Ishikawa (cell line): ENCODE data around the gene TLE5.

Experiments
- CEBPB ChIP-seq: IDR thresholded peaks from 2 replicates; pipeline ENCODE4 v1.6.1; 2012
- CREB1 ChIP-seq: IDR thresholded peaks from 2 replicates; pipeline ENCODE4 v1.6.1; 2012; ENCODE audit warnings: low read depth
- EGR1 ChIP-seq: IDR thresholded peaks from 2 replicates; pipeline ENCODE4 v1.6.1; 2012
- EP300 ChIP-seq: IDR thresholded peaks from 2 replicates; pipeline ENCODE4 v1.6.1; 2012; ENCODE audit warnings: borderline replicate concordance
- FOXM1 ChIP-seq: IDR thresholded peaks from 2 replicates; pipeline ENCODE4 v1.6.1; 2012; ENCODE audit warnings: low read depth, borderline replicate concordance
- MAX ChIP-seq: IDR thresholded peaks from 2 replicates; pipeline ENCODE4 v1.6.1; 2012
- NFIC ChIP-seq: IDR thresholded peaks from 2 replicates; pipeline ENCODE4 v1.6.1; 2012
- RAD21 ChIP-seq: IDR thresholded peaks from 2 replicates; pipeline ENCODE4 v1.6.1; 2012; ENCODE audit warnings: low read depth
- TAF1 ChIP-seq: IDR thresholded peaks from 2 replicates; pipeline ENCODE4 v1.6.1; 2012; ENCODE audit warnings: low read depth, mild to moderate bottlenecking
- TCF12 ChIP-seq: IDR thresholded peaks from 2 replicates; pipeline ENCODE4 v1.6.1; 2012; ENCODE audit warnings: low read depth
- TEAD4 ChIP-seq: IDR thresholded peaks from 2 replicates; pipeline ENCODE4 v1.6.1; 2012
- USF1 ChIP-seq: IDR thresholded peaks from 2 replicates; pipeline ENCODE4 v1.6.1; 2012
- YY1 ChIP-seq: IDR thresholded peaks from 2 replicates; pipeline ENCODE4 v1.6.1; 2012; ENCODE audit warnings: low read depth
- ZBTB7A ChIP-seq: IDR thresholded peaks from 2 replicates; pipeline ENCODE4 v1.6.1; 2012; ENCODE audit warnings: low read depth
- TF ChIP-seq, protein P1 (sequence below): IDR thresholded peaks from 2 replicates; pipeline ENCODE4 v1.6.1; 2012; ENCODE audit warnings: low read depth, mild to moderate bottlenecking

TLE5 gene

DNA sequence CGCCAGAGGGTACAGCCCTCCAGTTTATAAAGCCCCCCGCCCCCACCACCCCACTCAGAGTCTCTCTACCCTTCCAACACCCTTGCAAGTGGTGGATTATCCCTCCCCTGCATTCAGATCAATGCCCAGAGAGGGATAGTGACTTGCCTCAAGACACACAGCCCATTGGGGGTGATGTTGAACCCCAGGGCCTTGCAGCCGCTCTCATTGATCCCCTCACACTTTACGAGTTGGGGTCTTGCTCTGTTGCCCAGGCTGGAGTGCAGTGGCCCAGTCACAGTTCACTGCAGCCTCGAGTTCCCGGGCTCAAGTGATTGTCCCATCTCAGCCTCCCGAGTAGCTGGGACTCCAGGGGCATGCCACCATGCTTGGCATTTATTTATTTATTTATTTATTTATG is 44.4 kb downstream of the TLE5 start:
- no peak for TF ChIP-seq ZBTB7A
- TF ChIP-seq MAX: no peak
- no peak for TF ChIP-seq CEBPB
- TF ChIP-seq CREB1: no peak
- TF ChIP-seq RAD21: no peak
- TF ChIP-seq EP300: no peak
- TF ChIP-seq YY1: no peak
- no peak for TF ChIP-seq FOXM1
- TF ChIP-seq NFIC: no peak
- TF ChIP-seq TAF1: no peak
- TF ChIP-seq EGR1: no peak
- TF ChIP-seq, protein P1, sequence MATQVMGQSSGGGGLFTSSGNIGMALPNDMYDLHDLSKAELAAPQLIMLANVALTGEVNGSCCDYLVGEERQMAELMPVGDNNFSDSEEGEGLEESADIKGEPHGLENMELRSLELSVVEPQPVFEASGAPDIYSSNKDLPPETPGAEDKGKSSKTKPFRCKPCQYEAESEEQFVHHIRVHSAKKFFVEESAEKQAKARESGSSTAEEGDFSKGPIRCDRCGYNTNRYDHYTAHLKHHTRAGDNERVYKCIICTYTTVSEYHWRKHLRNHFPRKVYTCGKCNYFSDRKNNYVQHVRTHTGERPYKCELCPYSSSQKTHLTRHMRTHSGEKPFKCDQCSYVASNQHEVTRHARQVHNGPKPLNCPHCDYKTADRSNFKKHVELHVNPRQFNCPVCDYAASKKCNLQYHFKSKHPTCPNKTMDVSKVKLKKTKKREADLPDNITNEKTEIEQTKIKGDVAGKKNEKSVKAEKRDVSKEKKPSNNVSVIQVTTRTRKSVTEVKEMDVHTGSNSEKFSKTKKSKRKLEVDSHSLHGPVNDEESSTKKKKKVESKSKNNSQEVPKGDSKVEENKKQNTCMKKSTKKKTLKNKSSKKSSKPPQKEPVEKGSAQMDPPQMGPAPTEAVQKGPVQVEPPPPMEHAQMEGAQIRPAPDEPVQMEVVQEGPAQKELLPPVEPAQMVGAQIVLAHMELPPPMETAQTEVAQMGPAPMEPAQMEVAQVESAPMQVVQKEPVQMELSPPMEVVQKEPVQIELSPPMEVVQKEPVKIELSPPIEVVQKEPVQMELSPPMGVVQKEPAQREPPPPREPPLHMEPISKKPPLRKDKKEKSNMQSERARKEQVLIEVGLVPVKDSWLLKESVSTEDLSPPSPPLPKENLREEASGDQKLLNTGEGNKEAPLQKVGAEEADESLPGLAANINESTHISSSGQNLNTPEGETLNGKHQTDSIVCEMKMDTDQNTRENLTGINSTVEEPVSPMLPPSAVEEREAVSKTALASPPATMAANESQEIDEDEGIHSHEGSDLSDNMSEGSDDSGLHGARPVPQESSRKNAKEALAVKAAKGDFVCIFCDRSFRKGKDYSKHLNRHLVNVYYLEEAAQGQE: no peak
- no peak for TF ChIP-seq TEAD4
- no peak for TF ChIP-seq TCF12
- no peak for TF ChIP-seq USF1

DNA sequence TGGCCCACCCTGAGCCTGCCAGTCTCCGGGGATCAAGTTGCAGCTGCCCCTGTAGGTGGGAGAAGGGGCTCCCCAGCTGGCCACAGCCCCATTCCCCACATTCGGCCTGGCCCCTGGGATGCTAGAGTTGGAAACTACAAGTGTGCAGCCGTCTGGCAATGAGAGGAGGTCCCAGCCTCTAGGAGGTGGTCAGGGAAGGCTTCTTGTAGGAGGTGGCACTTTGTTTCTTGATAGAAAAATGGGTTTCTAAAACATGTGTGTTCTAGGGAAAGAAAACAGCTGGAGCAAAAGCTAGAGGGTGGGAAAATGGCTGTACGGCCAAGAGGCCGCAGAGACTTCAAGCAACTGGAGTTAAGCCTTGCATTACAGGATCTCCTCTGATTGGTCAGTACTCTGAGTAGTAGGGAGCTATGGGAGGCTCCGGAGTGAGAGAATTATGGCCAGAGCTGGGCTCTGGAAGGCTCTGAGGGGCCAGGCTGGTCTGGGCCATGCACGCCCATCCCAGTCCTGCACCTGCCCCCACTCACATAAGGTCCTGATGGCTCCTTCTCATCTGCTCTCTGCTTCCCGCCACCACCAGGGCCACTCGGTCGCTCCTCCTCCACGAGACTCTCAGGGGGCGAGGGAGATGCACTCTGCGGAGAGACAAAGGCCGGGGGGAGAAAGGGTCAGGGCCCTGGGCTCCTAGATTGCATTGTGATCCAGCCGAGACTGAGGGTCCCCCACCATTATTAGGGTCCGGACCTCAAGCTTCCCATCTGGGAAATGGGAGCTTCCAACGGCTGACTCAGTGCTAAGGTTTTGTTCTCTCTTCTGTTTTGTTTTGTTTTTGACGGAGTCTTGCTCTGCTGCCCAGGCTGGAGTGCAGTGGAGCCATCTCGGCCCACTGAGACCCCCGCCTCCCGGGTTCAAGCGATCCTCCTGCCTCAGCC is 46.9 kb downstream of the TLE5 start:
- TF ChIP-seq EP300 (no peak), CEBPB (no peak), TCF12 (no peak), TEAD4 (no peak), ZBTB7A (no peak), CREB1 (no peak), YY1 (no peak), FOXM1 (no peak), EGR1 (no peak), NFIC (no peak), RAD21 (no peak), MAX (no peak)
- TF ChIP-seq, protein P1: no peak

GRCh38 chr19:3014135-3014534 is 48.2 kb downstream of the TLE5 start:
- TF ChIP-seq TCF12: no peak
- TF ChIP-seq, protein P1: no peak
- no peak for TF ChIP-seq TEAD4
- TF ChIP-seq TAF1: no peak
- TF ChIP-seq EP300: no peak
- no peak for TF ChIP-seq CREB1
- TF ChIP-seq USF1: no peak
- TF ChIP-seq CEBPB: no peak
- TF ChIP-seq RAD21: no peak
- no peak for TF ChIP-seq YY1
- TF ChIP-seq NFIC: no peak
- no peak for TF ChIP-seq FOXM1
- no peak for TF ChIP-seq MAX
- TF ChIP-seq EGR1: no peak
- no peak for TF ChIP-seq ZBTB7A

DNA sequence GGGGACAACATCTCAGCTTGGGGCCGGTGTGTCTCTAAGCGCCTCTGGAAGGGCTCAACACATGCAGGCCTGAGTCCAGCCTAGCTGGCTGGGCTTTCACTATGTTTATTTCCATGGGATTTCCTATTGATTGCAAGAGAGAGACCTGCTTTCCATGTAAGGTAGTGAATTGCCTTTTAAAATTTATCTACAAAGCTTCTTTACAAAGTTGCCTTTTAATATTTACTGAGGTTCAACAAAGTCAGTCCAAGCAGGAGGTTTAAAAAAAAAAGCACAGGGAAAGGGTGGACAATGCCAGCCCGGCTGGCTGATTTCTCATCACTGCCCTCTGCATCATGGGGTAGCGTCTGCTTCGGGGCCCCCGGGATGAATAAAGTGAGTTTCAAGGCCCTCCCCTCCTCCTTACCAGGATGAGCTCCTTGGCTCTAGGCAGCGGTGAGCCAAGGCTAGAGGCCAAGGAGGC is 49.0 kb downstream of the TLE5 start:
- TF ChIP-seq FOXM1 (no peak), TAF1 (no peak), USF1 (no peak), CREB1 (no peak), YY1 (no peak), NFIC (no peak)
